Measurements from ENCODE around the gene FHIT.

Gene FHIT

GRCh38 chr3:60835796-60836195, 415.5 kb downstream of the FHIT start:
- no peaks in the 10 kb centered on the region for H3K4me1 ChIP-seq (ENCODE audit: control insufficient read depth, insufficient read depth, low read length, unreplicated experiment)
- no peak overlapping the region for H2AFZ ChIP-seq (ENCODE audit: low read length, unreplicated experiment)
- no peaks in the 10 kb centered on the region for H3K36me3 ChIP-seq (ENCODE audit: insufficient read depth, low read length)
- no peaks in the 10 kb centered on the region for H3K79me2 ChIP-seq (ENCODE audit: control insufficient read depth, insufficient read depth, low read length, unreplicated experiment)
- H3K4me3 ChIP-seq (ENCODE audit: low read depth, low read length): no peak overlapping the region
- no peaks in the 10 kb centered on the region for H3K27me3 ChIP-seq (ENCODE audit: insufficient read depth, low read length)
- H3K27ac ChIP-seq (ENCODE audit: low read depth, low read length): no peak overlapping the region

GRCh38 chr3:60829058-60829457, 422.2 kb downstream of the FHIT start:
- no peaks in the 10 kb centered on the region for H3K4me1 ChIP-seq (ENCODE audit: control insufficient read depth, insufficient read depth, low read length, unreplicated experiment)
- no peaks in the 10 kb centered on the region for H3K79me2 ChIP-seq (ENCODE audit: control insufficient read depth, insufficient read depth, low read length, unreplicated experiment)
- no peaks in the 10 kb centered on the region for H3K27me3 ChIP-seq (ENCODE audit: insufficient read depth, low read length)
- H3K27ac ChIP-seq (ENCODE audit: low read depth, low read length): no peak overlapping the region
- no peak overlapping the region for H2AFZ ChIP-seq (ENCODE audit: low read length, unreplicated experiment)
- no peak overlapping the region for H3K4me3 ChIP-seq (ENCODE audit: low read depth, low read length)
- no peaks in the 10 kb centered on the region for H3K36me3 ChIP-seq (ENCODE audit: insufficient read depth, low read length)

GRCh38 chr3:60827666-60828065, 423.6 kb downstream of the FHIT start:
- Histone ChIP-seq H3K4me1 (ENCODE audit: control insufficient read depth, insufficient read depth, low read length, unreplicated experiment) (no peaks in the 10 kb centered on the region), H3K4me3 (ENCODE audit: low read depth, low read length) (no peak overlapping the region), H3K27me3 (ENCODE audit: insufficient read depth, low read length) (no peaks in the 10 kb centered on the region), H3K79me2 (ENCODE audit: control insufficient read depth, insufficient read depth, low read length, unreplicated experiment) (no peaks in the 10 kb centered on the region), H2AFZ (ENCODE audit: low read length, unreplicated experiment) (no peak overlapping the region), H3K27ac (ENCODE audit: low read depth, low read length) (no peak overlapping the region), H3K36me3 (ENCODE audit: insufficient read depth, low read length) (no peaks in the 10 kb centered on the region)

GRCh38 chr3:60826511-60826910, 424.7 kb downstream of the FHIT start:
- no peaks in the 10 kb centered on the region for H3K27me3 ChIP-seq (ENCODE audit: insufficient read depth, low read length)
- H2AFZ ChIP-seq (ENCODE audit: low read length, unreplicated experiment): no peak overlapping the region
- no peaks in the 10 kb centered on the region for H3K36me3 ChIP-seq (ENCODE audit: insufficient read depth, low read length)
- no peak overlapping the region for H3K4me3 ChIP-seq (ENCODE audit: low read depth, low read length)
- no peak overlapping the region for H3K27ac ChIP-seq (ENCODE audit: low read depth, low read length)
- no peaks in the 10 kb centered on the region for H3K79me2 ChIP-seq (ENCODE audit: control insufficient read depth, insufficient read depth, low read length, unreplicated experiment)
- no peaks in the 10 kb centered on the region for H3K4me1 ChIP-seq (ENCODE audit: control insufficient read depth, insufficient read depth, low read length, unreplicated experiment)

GRCh38 chr3:60812502-60812901, 438.8 kb downstream of the FHIT start:
- no peaks in the 10 kb centered on the region for H3K79me2 ChIP-seq (ENCODE audit: control insufficient read depth, insufficient read depth, low read length, unreplicated experiment)
- no peak overlapping the region for H3K4me3 ChIP-seq (ENCODE audit: low read depth, low read length)
- no peak overlapping the region for H3K27ac ChIP-seq (ENCODE audit: low read depth, low read length)
- H2AFZ ChIP-seq (ENCODE audit: low read length, unreplicated experiment): no peak overlapping the region
- H3K27me3 ChIP-seq (ENCODE audit: insufficient read depth, low read length): no peaks in the 10 kb centered on the region
- no peaks in the 10 kb centered on the region for H3K4me1 ChIP-seq (ENCODE audit: control insufficient read depth, insufficient read depth, low read length, unreplicated experiment)
- H3K36me3 ChIP-seq (ENCODE audit: insufficient read depth, low read length): no peaks in the 10 kb centered on the region

- H2AFZ ChIP-seq (ENCODE audit: low read length, unreplicated experiment): no peak overlapping the region
- no peaks in the 10 kb centered on the region for H3K79me2 ChIP-seq (ENCODE audit: control insufficient read depth, insufficient read depth, low read length, unreplicated experiment)
- no peak overlapping the region for H3K4me3 ChIP-seq (ENCODE audit: low read depth, low read length)
- H3K27me3 ChIP-seq (ENCODE audit: insufficient read depth, low read length): no peaks in the 10 kb centered on the region
- H3K4me1 ChIP-seq (ENCODE audit: control insufficient read depth, insufficient read depth, low read length, unreplicated experiment): no peaks in the 10 kb centered on the region
- H3K36me3 ChIP-seq (ENCODE audit: insufficient read depth, low read length): no peaks in the 10 kb centered on the region
- no peak overlapping the region for H3K27ac ChIP-seq (ENCODE audit: low read depth, low read length)
Observed at GRCh38 chr3:60810881-60811280, 440.4 kb downstream of the FHIT start.

- no peaks in the 10 kb centered on the region for H3K27me3 ChIP-seq (ENCODE audit: insufficient read depth, low read length)
- no peak overlapping the region for H3K27ac ChIP-seq (ENCODE audit: low read depth, low read length)
- no peaks in the 10 kb centered on the region for H3K36me3 ChIP-seq (ENCODE audit: insufficient read depth, low read length)
- no peak overlapping the region for H3K4me3 ChIP-seq (ENCODE audit: low read depth, low read length)
- no peak overlapping the region for H2AFZ ChIP-seq (ENCODE audit: low read length, unreplicated experiment)
- no peaks in the 10 kb centered on the region for H3K4me1 ChIP-seq (ENCODE audit: control insufficient read depth, insufficient read depth, low read length, unreplicated experiment)
- no peaks in the 10 kb centered on the region for H3K79me2 ChIP-seq (ENCODE audit: control insufficient read depth, insufficient read depth, low read length, unreplicated experiment)
Observed at GRCh38 chr3:60809857-60810610, 441.2 kb downstream of the FHIT start.

- no peak overlapping the region for H3K27ac ChIP-seq (ENCODE audit: low read depth, low read length)
- no peak overlapping the region for H2AFZ ChIP-seq (ENCODE audit: low read length, unreplicated experiment)
- H3K4me3 ChIP-seq (ENCODE audit: low read depth, low read length): no peak overlapping the region
- H3K27me3 ChIP-seq (ENCODE audit: insufficient read depth, low read length): no peaks in the 10 kb centered on the region
- H3K36me3 ChIP-seq (ENCODE audit: insufficient read depth, low read length): no peaks in the 10 kb centered on the region
- no peaks in the 10 kb centered on the region for H3K79me2 ChIP-seq (ENCODE audit: control insufficient read depth, insufficient read depth, low read length, unreplicated experiment)
- H3K4me1 ChIP-seq (ENCODE audit: control insufficient read depth, insufficient read depth, low read length, unreplicated experiment): no peaks in the 10 kb centered on the region
Observed at GRCh38 chr3:60803216-60804173, 447.8 kb downstream of the FHIT start.

GRCh38 chr3:60801307-60801706, 449.9 kb downstream of the FHIT start:
- H3K36me3 ChIP-seq (ENCODE audit: insufficient read depth, low read length): no peaks in the 10 kb centered on the region
- no peaks in the 10 kb centered on the region for H3K27me3 ChIP-seq (ENCODE audit: insufficient read depth, low read length)
- no peaks in the 10 kb centered on the region for H3K79me2 ChIP-seq (ENCODE audit: control insufficient read depth, insufficient read depth, low read length, unreplicated experiment)
- H3K4me1 ChIP-seq (ENCODE audit: control insufficient read depth, insufficient read depth, low read length, unreplicated experiment): no peaks in the 10 kb centered on the region
- H2AFZ ChIP-seq (ENCODE audit: low read length, unreplicated experiment): no peak overlapping the region
- no peak overlapping the region for H3K4me3 ChIP-seq (ENCODE audit: low read depth, low read length)
- H3K27ac ChIP-seq (ENCODE audit: low read depth, low read length): no peak overlapping the region

- H3K4me1 ChIP-seq (ENCODE audit: control insufficient read depth, insufficient read depth, low read length, unreplicated experiment): no peaks in the 10 kb centered on the region
- no peak overlapping the region for H3K4me3 ChIP-seq (ENCODE audit: low read depth, low read length)
Observed at GRCh38 chr3:60798456-60798855, 452.8 kb downstream of the FHIT start.

More at GRCh38 chr3:60798456-60798855, 452.8 kb downstream of the FHIT start:
- H3K27ac ChIP-seq (ENCODE audit: low read depth, low read length): no peak overlapping the region
- H3K27me3 ChIP-seq (ENCODE audit: insufficient read depth, low read length): no peaks in the 10 kb centered on the region
- H2AFZ ChIP-seq (ENCODE audit: low read length, unreplicated experiment): no peak overlapping the region
- H3K36me3 ChIP-seq (ENCODE audit: insufficient read depth, low read length): no peaks in the 10 kb centered on the region
- H3K79me2 ChIP-seq (ENCODE audit: control insufficient read depth, insufficient read depth, low read length, unreplicated experiment): no peaks in the 10 kb centered on the region

Measured in ACC112 (cell line).